ENCODE data around the gene A2M.

GRCh38 chr12:9109213-9109522 is 6.6 kb downstream of the A2M start:
- TF ChIP-seq SPI1 (IDR thresholded peaks at IDR 0.05; ENCODE audit: low read depth, low read length) = no peak
- TF ChIP-seq POLR2AphosphoS5 (IDR thresholded peaks at IDR 0.05; ENCODE audit: low read depth, low read length) = no peak

Measured in GM12891 (cell line).